H1 (cell line): ENCODE measurements around the gene ANO6.

ENCODE experiments used
- CTCF ChIP-seq, 3 experiments: IDR thresholded peaks; 1 replicate in 2 of 3; 2 replicates in 1 of 3; pipeline versions ENCODE4 v1.5.1 to v1.6.1; 2011; ENCODE audit warnings: low read length in 3 of 3, mild to moderate bottlenecking in 3 of 3, inconsistent platforms in 2 of 3, low read depth in 1 of 3, moderate library complexity in 1 of 3; ENCODE audit not compliant: insufficient read depth in 1 of 3; ENCODE audit errors: control extremely low read depth in 1 of 3
- GTF2F1 ChIP-seq: IDR thresholded peaks from 2 replicates; pipeline ENCODE4 v1.6.1; 2012; ENCODE audit warnings: low read depth, low read length, improper control_type of control experiment, borderline replicate concordance
- JUND ChIP-seq: IDR thresholded peaks from 2 replicates; pipeline ENCODE4 v1.6.1; 2011; ENCODE audit warnings: mild to moderate bottlenecking, improper control_type of control experiment, low read length
- MAFK ChIP-seq: IDR thresholded peaks from 2 replicates; pipeline ENCODE4 v1.6.1; 2012; ENCODE audit warnings: low read depth, mild to moderate bottlenecking, improper control_type of control experiment, low read length
- SP1 ChIP-seq: IDR thresholded peaks from 2 replicates; pipeline ENCODE4 v1.6.1; 2011; ENCODE audit warnings: low read depth, low read length
- SRF ChIP-seq: IDR thresholded peaks from 2 replicates; pipeline ENCODE4 v1.6.1; 2011; ENCODE audit warnings: mild to moderate bottlenecking, low read depth, low read length, moderate library complexity
- TBP ChIP-seq: IDR thresholded peaks from 2 replicates; pipeline ENCODE4 v1.6.1; 2011; ENCODE audit warnings: low read depth, low read length, improper control_type of control experiment
- YY1 ChIP-seq: IDR thresholded peaks from 2 replicates; pipeline ENCODE4 v1.6.1; 2011; ENCODE audit warnings: low read depth, mild to moderate bottlenecking, low read length

GRCh38 chr12:45336762-45337596 lies 121.1 kb downstream of the ANO6 start:
- no peak for TF ChIP-seq TBP
- TF ChIP-seq CTCF (IDR thresholded peaks at IDR 0.05; ENCODE audit: control extremely low read depth in 1 of 3, insufficient read depth in 1 of 3, low read depth in 1 of 3, low read length in 3 of 3): no peak
- TF ChIP-seq JUND: no peak
- TF ChIP-seq GTF2F1: no peak
- TF ChIP-seq SRF: no peak
- no peak for TF ChIP-seq MAFK
- no peak for TF ChIP-seq YY1
- TF ChIP-seq SP1: no peak
